Activated CD8-positive, alpha-beta memory T cell treated with anti-CD3 and anti-CD28 coated beads for 48 hours (primary cell): ENCODE measurements around the gene FGF18.

Experiments
- DNase-seq, 3 experiments: peaks; one replicate each; pipeline ENCODE4 v3.0.0-alpha.2; 2020; ENCODE audit warnings: low read depth in 2 of 3, low spot score in 2 of 3

FGF18 gene

GRCh38 chr5:171422495-171422894 is 3.0 kb downstream of the FGF18 start:
- DNase-seq = no peak

DNA sequence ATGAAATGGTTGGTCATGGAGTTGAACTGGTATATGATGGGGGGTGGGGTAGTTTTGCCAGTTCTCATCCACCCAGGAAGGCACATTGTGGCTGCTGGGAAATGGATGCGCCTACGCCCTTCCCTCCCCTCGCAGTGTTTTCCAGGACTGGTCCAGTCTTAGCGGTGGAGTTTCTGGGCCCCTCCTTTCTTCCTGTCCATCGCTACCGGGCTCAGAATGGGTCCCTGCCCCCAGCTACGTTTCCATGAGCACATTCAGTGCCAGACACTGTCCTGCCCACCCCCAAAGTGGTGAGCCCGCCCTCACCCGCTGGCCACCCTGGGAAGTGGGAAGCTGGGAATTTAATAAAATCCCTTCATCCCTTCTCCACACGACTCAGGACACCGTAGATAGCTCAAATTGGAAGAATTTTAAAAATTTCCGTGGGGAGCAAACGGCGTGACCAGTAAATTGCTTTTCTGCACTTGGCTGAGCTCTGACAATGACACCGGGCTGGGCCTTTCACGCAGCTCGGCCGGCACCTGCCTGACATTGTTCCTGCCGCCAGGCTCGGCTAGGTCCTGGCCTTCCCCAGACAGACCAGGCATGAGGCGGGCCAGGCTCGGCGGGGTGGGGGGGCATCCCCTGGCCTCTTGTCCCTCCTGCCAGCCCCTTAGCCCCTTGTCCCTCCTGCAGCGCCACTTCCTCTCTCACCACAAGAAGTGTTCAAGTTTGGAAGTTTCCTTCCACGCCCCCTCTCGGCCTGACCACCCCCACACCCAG is 3.6 kb downstream of the FGF18 start:
- DNase-seq = no peak

DNA sequence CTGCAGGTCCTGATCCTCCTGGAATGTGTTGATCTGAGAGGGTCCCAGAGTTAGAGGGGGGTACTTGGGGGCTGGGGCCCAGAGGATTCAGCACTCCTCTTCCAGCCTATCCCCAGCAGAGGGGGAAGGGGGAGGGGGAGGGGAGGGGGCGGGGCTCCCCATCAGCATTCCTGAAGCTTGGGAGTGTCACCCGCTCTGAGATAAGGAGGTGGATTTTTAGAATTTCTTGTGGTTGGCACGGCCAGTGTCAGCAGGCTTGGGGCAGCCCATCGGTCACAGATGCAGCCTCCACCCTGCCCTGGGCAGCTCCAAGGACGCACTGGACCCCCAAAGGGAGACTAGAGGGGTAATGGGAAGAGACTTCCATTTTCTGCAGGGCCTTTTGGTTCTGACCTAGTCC is 5.3 kb downstream of the FGF18 start:
- DNase-seq = no peak

DNA sequence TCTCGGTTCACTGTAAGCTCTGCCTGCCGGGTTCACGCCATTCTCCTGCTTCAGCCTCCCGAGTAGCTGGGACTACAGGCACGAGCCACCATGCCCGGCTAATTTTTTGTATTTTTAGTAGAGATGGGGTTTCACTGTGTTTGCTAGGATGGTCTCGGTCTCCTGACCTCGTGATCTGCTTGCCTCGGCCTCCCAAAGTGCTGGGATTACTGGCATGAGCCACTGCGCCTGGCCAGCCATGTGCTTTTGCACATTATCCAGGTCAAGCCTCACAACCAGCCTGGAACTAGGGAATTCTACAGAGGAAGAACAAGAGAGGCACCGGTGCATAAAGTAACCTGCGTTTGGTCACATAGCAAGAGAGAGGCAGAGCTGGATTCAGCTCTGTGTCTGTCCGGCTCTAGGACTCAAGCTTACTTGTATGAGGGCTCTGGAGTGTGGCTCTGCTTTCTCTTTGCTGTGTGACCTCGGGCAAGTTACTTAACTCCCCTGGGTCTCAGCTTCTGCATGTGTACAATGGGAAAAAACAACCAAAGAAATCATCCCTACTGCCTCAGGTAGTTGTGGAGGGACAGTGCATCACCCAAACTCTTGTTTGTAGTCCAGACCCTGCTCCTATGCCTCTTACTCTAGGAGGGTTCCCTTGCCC is 6.3 kb downstream of the FGF18 start:
- DNase-seq = no peak

- DNase-seq = no peak
These were observed 6.8 kb downstream of the FGF18 start for GRCh38 chr5:171426266-171426665.

DNA sequence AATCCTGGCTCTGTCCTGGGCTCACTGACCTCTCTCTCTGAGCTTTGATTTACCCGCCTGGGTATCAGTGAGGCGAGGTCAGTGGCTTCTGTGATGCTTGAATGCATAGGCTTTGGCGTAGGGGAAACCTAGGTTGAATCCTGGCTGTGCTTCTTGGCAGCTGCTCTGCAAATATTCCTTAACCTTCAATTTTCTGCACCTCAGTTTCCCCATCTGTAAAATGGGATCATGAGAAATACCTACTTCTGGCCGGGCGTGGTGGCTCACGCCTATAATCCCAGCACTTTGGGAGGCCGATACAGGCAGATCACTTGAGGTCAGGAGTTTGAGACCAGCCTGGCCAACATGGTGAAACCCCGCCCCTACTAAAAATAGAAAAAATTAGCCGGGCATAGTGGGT is 7.2 kb downstream of the FGF18 start:
- no peak for DNase-seq

DNA sequence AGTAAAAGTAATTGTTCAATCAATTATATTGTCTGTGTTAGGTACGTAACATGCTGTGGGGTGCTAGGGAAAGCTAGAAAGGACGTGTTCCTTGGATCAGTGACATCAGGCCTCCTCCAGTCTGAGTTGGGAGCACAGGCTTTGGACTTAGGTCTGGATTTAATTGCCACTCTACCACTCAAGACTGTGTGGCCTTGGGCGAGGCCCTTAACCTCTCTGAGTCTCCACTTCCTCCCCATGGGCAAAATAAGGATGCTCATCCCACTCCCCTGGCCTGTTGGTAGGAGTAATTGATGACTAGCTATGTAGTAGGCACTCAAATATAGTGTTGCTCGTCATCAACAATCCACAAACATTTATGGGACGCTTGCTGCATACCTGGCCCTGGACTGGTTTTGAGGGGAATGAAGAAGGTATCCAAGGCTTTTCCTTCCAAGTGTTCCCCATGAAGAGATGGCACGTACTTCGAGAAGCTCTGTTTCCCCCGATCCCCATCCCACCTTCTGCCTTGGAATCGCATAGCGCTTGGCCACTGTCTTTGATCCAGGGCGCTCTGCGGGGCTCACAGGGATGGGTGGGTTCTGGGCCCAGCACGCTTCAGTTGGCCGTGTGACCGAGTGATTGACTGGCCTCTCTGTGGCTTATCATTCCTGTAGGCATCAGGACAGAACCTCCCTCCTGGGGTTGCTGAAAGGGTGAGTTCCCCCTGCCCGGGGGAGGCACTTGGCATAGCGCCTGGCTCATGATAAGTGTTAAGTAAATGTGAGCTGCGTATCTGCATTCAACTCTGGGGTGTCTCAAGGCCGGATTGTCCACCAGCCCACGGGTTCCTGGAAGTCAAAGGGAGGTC is 8.1 kb downstream of the FGF18 start:
- DNase-seq = no peak

GRCh38 chr5:171428168-171428696 is 8.8 kb downstream of the FGF18 start:
- DNase-seq = no peak

DNA sequence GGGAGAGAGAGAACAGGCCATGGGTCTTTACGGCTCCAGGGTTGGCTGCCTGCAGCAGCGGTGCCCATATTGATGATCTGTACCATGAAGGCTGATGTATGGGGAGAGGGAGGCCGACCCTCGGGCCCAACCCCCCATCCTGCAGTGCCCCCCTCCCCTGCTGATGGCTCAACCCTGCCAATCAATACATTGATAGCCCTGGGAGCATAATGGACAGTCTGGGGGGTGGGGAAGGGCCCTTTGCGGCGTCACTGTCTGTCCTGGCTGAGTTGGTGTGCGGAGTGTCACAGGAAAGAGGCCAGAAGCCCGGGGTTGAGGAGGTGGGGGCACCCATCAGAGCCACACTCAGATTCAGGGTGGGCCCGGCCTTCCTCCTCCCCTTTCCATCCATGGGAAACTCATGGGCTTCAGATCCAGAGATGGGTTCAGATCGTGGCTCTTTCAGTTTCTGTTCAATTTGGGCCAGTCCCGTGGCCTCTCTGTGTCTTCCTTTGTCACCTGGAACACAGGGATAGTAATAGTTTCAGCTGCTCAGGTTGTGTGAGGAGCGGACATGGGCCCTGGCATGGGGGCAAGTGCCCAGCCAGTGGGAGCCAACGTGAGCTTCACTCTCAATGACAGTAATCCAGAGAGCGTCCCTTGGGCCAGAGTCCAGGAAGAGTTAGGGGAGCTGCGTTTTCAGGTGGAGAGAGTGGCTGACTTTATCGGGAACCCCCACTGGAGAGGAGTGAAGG is 9.5 kb downstream of the FGF18 start:
- DNase-seq = no peak

GRCh38 chr5:171429543-171429910 is 10.1 kb downstream of the FGF18 start:
- no peak for DNase-seq

GRCh38 chr5:171431251-171431777 is 11.9 kb downstream of the FGF18 start:
- no peak for DNase-seq

DNA sequence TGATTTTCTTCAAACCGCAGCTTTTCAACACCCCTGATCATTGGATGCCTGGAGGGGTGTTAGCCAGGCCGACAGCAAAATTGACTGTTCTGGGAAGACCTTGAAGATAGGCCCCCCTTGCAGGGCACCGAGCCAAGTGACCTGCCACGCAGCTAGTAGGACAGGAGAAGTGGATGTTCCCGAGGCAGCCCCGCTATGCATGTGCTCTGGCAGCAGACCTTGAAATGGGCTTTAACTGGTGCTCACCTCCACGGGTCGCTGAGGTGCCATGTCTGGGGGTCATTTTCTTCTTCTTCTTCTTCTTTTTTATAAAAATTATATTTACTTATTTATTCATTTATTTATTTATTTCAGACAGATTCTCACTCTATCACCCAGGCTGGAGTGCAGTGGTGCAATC is 12.6 kb downstream of the FGF18 start:
- no peak for DNase-seq

- no peak for DNase-seq
These were observed 13.3 kb downstream of the FGF18 start for GRCh38 chr5:171432583-171433351.

DNA sequence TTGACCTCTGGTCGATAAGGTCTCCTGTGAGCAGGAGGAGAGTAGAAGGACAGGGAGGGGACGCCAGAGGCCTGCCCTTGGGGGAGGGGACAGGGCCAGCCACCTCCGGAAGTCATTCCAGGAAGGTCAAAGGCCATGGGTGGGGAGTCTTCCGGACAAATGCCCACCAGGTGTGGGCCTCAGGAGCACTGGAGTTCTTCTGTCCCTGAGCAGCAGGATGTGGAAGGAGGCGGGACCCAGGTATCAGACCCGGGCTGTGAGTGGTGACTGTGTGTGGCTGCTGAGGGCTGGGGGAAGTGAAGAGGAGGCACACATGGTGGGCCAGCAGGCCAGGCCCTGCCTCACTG is 13.9 kb downstream of the FGF18 start:
- no peak for DNase-seq

DNA sequence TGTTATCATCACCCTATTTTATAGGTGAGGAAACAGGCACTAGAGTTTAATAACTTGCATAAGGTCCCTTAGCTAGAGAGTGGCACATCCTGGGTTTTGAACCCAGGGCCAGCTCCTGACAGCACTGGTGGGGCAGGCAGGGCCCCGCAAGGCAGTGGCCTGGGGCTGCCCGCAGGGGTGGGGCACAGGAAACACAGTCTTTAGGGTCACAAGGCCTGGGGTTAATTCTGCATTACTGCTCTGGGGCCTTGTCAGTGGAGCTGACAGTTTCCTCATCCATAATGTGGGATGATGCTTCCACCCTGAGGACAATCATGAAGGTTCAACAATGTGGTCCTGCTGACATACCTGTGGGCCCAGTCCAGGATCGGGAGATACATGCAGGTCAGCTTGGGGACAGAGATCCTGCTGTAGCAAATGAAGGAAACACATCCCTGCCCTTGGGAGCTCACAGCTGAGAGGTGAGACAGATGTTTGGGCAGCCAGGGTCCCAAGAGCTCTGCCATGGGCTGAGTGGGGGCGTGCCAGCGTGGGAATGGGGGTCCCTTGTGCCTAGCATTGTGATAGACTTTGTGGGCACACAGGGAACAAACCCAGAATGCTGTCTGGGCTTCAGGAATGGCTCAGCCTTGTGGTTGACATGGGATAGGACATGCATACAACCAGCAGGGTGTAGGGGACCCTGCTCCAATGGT is 14.7 kb downstream of the FGF18 start:
- DNase-seq = no peak

DNA sequence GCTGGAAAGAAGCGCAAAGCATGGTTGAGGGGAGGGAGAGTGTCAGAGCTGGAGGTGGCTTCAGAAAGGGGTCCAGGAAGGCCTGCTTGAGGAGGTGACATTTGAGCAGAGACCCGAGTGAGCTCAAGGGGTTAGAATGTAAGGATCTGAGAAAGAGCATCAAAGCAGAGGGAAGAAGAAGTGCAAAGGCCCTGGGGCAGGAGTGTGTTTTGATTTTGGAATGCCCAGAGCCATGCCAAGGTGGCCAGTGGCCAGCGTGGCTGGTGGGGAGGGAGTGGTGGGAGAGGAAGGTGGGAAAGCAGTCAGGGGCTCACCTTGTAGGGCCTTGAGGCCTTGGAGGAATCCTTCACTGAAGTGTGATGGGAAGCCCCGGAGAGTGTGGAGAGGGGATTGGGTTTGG is 15.4 kb downstream of the FGF18 start:
- DNase-seq = no peak

- no peak for DNase-seq
These were observed 16.5 kb downstream of the FGF18 start for GRCh38 chr5:171435908-171436307.

DNA sequence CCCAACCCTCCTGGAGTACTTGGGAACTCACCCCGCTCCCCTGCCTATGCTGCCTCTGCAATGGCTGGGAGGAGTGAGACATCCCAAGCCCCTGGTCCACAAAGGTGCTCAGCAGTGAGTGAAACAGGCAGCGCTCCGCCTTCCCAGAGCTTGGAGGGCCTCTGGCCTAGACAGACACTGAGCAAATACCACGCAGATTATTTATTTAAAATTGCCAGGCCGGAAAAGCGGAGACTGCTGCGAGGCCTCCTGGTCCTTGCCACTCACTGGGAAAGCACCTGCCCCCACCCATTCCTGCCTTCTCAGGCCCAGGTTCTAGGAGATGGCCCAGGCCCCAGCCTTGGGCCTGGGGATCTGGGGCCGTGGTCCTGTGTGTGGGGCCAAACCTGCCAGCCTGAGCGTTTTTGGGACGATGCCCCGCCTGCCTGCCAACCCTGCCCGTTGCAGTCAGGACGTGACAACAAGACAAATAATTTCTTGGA is 17.4 kb downstream of the FGF18 start:
- no peak for DNase-seq

DNA sequence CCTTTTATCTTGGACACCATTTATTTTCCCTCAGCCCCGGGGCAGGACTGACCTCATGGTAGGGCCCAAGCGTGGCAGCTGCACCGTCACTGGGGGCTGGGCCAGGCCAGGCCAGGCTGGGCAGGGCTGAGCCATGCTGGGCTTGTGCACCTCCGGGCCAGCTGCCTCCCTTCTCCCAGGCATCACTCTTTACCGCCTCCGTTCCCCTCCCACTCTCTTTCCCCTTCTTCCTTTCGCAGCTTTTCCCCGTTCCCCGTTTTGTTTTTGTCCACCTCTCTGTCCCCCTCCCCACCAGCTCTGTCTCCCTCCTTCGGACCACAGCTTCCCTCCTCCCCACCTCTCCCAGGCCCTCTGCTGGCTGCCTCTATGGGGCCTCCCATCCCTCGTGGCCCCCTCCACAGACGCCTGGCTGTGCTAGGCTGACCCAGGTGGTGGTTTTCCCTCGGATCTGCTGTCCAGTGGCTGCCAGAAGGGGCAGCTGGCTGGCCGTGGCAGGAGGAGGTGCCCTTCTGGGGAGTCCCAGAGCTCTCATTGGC is 17.9 kb downstream of the FGF18 start:
- DNase-seq = no peak
